Measurements from ENCODE around the gene GPRC5A. TPM values are rescaled to one million over a fixed set of nuclear protein-coding genes. Genes with fewer than 3 reads are reported as not detected.

GPRC5A gene
- total RNA-seq, 3 donors from 2014 or later = 136 to 326 (median 320) TPM

DNA sequence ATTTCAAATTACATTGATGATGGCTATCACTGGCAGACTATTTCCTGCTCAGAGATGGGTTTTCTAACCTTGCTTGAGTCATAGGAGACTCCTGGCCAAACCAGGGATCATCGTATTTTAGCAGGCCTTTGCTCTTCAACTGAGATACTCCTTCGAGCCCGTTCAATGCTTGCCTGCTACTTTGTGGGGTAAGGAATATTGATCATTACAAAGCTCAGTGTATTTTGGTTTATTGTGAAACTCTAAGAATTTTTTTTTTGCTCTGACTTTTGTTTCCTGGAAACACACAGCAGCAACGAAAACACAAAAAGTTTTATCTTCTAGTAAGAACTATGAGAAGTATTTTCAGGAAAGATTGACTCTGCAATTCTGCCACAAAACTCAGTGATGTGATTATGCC, 56.5 kb downstream of the GPRC5A start:
- ATAC-seq = no peak
- H3K9me3 ChIP-seq = no peaks in the 10 kb centered on the region
- H3K4me3 ChIP-seq = no peak overlapping the region
- DNase-seq = no peak
- TF ChIP-seq, protein P1, sequence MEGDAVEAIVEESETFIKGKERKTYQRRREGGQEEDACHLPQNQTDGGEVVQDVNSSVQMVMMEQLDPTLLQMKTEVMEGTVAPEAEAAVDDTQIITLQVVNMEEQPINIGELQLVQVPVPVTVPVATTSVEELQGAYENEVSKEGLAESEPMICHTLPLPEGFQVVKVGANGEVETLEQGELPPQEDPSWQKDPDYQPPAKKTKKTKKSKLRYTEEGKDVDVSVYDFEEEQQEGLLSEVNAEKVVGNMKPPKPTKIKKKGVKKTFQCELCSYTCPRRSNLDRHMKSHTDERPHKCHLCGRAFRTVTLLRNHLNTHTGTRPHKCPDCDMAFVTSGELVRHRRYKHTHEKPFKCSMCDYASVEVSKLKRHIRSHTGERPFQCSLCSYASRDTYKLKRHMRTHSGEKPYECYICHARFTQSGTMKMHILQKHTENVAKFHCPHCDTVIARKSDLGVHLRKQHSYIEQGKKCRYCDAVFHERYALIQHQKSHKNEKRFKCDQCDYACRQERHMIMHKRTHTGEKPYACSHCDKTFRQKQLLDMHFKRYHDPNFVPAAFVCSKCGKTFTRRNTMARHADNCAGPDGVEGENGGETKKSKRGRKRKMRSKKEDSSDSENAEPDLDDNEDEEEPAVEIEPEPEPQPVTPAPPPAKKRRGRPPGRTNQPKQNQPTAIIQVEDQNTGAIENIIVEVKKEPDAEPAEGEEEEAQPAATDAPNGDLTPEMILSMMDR (IDR thresholded peaks at IDR 0.05) = no peak
- no peaks in the 10 kb centered on the region for H3K36me3 ChIP-seq (ENCODE audit: low read depth)
- no peaks in the 10 kb centered on the region for H3K4me1 ChIP-seq (ENCODE audit: low read depth)
- intact Hi-C loops (cut with DNase I, micrococcal nuclease) = no loop called here

DNA sequence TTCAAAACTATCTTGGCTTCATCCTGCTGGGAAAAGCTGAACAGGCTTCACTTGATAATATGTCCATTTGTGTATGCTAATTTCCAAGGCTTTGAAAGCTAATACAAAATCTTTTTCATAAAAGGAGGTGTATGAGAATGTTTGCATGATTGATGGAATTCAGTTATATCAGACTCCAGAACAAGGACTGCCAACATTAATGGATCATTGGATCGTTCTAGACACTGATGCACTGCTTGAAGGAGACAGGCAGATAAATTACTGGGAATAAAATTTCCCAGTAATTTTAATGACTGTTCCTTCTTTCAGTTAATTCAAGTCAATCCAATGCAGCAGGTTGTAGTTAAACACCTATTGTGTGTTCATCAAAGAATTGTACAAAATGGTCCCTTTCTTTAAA, 60.1 kb downstream of the GPRC5A start:
- TF ChIP-seq, protein P1 (IDR thresholded peaks at IDR 0.05) = no peak
- ATAC-seq (no peak), DNase-seq (no peak)
- no peak overlapping the region for H3K4me3 ChIP-seq
- H3K36me3 ChIP-seq (ENCODE audit: low read depth) = no peaks in the 10 kb centered on the region
- H3K4me1 ChIP-seq (ENCODE audit: low read depth) = no peaks in the 10 kb centered on the region
- intact Hi-C loops (cut with DNase I, micrococcal nuclease) = no loop called here
- H3K9me3 ChIP-seq = no peaks in the 10 kb centered on the region

DNA sequence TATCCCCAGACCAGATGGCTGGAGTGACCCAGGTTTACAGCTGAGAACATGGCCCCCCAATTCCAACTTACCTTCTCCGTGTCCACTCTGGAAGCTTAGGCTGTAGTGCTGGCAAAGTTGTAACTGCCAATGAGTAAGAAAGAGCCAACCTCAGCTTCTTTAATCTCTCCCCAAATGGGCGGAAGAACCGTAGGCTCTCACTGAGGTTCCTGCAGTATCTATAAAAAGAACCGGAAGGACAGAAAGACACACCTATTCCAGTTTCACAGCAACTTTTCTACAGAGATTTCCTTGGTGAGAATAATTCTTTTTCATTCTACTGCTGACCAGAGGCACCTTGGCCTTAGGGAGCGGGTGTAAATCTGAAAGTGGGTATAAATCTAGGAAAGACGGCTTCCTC, 60.7 kb downstream of the GPRC5A start, which contains the start of gene GPRC5D:
Gene GPRC5D, minus strand, starts transcription at position 135 of the 400 bp plus-strand sequence. CDS start 1,786 bp downstream, outside the sequence.
- Histone ChIP-seq H3K4me3 (no peak within 1 kb of the TSS), H3K36me3 (ENCODE audit: low read depth) (no peaks in the 10 kb centered on the region), H3K4me1 (ENCODE audit: low read depth) (no peaks in the 10 kb centered on the region), H3K9me3 (no peaks in the 10 kb centered on the region)
- no peak for DNase-seq
- intact Hi-C loops (cut with DNase I, micrococcal nuclease) = no loop called here
- TF ChIP-seq, protein P1 (IDR thresholded peaks at IDR 0.05) = no peak
- ATAC-seq = peak; percentile 64

DNA sequence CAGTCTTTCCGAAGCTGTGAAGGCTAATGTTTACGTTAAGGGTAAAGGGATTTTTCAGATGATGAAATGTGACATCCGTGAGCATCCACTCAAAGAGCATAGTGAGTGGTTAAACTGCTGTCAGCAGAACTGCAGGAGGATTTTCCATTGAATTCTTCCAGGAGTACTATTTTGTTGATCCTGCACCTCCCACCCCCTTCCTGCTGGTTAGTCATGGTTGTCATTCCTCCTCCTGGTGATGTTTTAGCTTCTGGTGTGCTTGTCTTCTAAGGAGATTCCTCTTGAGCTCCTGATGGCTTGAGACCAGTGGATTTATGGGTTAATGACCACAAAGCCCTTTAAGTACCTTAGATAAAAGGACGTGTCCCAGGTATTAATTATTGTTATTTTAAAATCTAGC, 63.0 kb downstream of the GPRC5A start:
- Histone ChIP-seq H3K9me3 (no peaks in the 10 kb centered on the region), H3K4me3 (no peak overlapping the region), H3K4me1 (ENCODE audit: low read depth) (no peaks in the 10 kb centered on the region), H3K36me3 (ENCODE audit: low read depth) (no peaks in the 10 kb centered on the region)
- intact Hi-C loops (cut with DNase I, micrococcal nuclease) = no loop called here
- TF ChIP-seq, protein P1 (IDR thresholded peaks at IDR 0.05) = no peak
- DNase-seq = no peak
- ATAC-seq = no peak

DNA sequence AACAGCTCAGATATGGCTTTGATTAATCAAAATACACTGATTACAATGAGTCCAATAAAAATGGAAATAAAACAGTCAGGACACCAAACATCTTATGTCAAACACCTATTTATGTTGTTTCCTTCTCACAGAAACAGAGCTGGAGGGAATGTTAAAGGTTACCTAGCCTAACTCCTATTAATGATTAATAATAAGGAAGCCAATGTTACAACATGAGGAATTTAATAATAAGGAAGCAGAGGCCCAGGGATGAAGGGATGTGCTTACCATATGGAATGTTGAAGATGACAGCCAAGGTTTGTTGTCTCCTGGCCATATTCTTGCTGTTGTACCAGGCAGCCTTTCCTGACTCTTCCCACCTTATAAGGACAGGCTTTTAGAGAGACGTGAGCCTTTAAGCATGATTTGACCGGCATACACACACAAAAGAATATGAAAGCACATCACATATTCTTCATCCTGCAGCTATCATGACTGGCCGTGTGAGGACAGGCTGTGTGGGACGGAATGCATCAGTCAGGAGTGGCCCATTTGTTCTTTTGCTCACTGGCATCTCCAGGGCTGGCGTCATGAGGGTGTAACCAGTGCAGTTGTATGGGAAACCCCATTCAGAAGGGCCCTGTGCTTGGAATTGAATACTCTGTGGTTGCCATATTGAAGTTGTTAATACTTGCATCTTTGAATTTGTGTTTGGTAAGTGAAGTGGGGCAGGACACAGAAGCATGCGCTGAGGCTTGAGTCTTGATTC, 63.7 kb downstream of the GPRC5A start:
- intact Hi-C loops (cut with DNase I, micrococcal nuclease) = no loop called here
- ATAC-seq (no peak), DNase-seq (no peak)
- no peaks in the 10 kb centered on the region for H3K4me1 ChIP-seq (ENCODE audit: low read depth)
- H3K36me3 ChIP-seq (ENCODE audit: low read depth) = no peaks in the 10 kb centered on the region
- H3K4me3 ChIP-seq = no peak overlapping the region
- TF ChIP-seq, protein P1 (IDR thresholded peaks at IDR 0.05) = no peak
- no peaks in the 10 kb centered on the region for H3K9me3 ChIP-seq
